ENCODE results near the gene ITPR2. TPM values are rescaled to one million over a fixed set of nuclear protein-coding genes. Genes with fewer than 3 reads are reported as not detected.

Gene ITPR2
- total and polyA plus RNA-seq, 4 donors = 4.1 to 47.0 (median 26.5) TPM

DNA sequence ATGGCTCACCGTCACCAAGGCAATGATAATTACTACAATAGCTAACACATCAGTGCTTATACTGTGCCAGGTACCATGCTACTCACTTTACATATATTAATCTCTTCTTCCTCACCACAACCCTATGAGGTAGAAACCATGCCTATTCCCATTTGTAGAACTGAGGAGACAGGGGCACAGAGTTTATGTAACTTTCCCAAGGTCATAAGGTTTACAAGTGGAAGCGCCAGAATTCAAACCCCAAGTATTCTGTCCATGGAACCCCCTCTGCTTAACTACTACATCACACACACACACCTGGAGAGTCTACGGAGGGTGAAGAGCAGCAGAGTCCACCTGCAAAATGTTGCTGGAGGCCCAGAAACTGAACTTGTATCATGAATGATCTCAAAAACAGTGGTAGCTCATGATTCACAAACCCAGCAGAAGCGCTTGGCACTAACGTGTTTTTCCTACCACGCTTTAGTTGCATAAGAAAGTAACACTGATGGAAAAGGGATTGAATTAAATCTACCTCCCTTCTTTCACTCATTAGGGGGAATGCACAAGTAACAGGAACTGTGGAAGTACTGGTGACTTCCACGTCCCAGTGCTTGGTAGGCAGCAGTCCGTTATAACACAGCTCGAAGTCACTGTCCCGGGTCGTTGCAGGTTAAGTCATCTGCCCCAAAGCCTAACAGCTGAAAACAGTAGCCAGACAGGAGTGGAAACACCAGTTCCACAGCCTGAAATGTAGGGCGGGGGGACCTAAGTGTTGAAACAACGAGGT lies 2.0 kb downstream of the ITPR2 start:
- WGBS, 2 donors = 53 to 69% methylated on average over 13 of the region's 13 CpGs
- Histone ChIP-seq H3K9ac (ENCODE audit: insufficient read depth in 1 of 2, low read length in 2 of 2) (no peak overlapping the region), H3K9me3 (ENCODE audit: control insufficient read depth in 4 of 4, insufficient read depth in 3 of 4, low read length in 3 of 4) (no peaks in the 10 kb centered on the region), H3K27ac (ENCODE audit: low read depth in 1 of 2, low read length in 1 of 2) (no peak overlapping the region), H3K4me1 (ENCODE audit: control insufficient read depth in 5 of 5, insufficient read depth in 5 of 5, low read length in 5 of 5) (peaks cover 0 to 9% (median 6%) of the 10 kb centered on the region in 5 donors), H3K27me3 (ENCODE audit: control insufficient read depth in 3 of 3, insufficient read depth in 3 of 3, low read length in 2 of 3) (no peaks in the 10 kb centered on the region), H3K36me3 (ENCODE audit: control insufficient read depth in 4 of 4, insufficient read depth in 4 of 4, low read length in 4 of 4) (no peaks in the 10 kb centered on the region), H3K4me3 (no peak overlapping the region)
- TF ChIP-seq, protein P1, sequence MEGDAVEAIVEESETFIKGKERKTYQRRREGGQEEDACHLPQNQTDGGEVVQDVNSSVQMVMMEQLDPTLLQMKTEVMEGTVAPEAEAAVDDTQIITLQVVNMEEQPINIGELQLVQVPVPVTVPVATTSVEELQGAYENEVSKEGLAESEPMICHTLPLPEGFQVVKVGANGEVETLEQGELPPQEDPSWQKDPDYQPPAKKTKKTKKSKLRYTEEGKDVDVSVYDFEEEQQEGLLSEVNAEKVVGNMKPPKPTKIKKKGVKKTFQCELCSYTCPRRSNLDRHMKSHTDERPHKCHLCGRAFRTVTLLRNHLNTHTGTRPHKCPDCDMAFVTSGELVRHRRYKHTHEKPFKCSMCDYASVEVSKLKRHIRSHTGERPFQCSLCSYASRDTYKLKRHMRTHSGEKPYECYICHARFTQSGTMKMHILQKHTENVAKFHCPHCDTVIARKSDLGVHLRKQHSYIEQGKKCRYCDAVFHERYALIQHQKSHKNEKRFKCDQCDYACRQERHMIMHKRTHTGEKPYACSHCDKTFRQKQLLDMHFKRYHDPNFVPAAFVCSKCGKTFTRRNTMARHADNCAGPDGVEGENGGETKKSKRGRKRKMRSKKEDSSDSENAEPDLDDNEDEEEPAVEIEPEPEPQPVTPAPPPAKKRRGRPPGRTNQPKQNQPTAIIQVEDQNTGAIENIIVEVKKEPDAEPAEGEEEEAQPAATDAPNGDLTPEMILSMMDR (IDR thresholded peaks at IDR 0.05; ENCODE audit: control extremely low read depth, extremely low read depth) = no peak
- no peak for ATAC-seq (ENCODE audit: insufficient read depth, low FRiP score)
- DNase-seq = no peak

DNA sequence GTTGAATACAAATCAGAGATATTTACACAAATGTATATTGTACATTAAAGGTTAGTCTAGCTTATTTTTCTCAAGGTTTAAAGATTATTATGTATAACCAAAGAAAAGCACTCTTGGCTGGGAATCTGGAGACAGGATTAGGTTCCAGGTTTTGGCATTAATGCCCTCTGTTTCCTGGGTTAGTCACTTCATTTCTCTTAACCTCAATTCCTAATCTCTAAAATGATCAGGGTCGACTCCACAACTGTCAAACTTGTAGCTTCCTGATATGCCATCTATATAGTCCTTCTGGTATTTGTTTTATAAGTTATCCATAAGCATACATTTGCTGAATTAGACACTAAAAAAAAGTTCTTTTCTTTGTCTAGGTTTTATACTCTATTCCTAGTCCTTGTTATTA lies 2.6 kb downstream of the ITPR2 start:
- Histone ChIP-seq H3K4me3 (no peak overlapping the region), H3K27ac (ENCODE audit: low read depth in 1 of 2, low read length in 1 of 2) (no peak overlapping the region), H3K36me3 (ENCODE audit: control insufficient read depth in 4 of 4, insufficient read depth in 4 of 4, low read length in 4 of 4) (no peaks in the 10 kb centered on the region), H3K27me3 (ENCODE audit: control insufficient read depth in 3 of 3, insufficient read depth in 3 of 3, low read length in 2 of 3) (no peaks in the 10 kb centered on the region), H3K9me3 (ENCODE audit: control insufficient read depth in 4 of 4, insufficient read depth in 3 of 4, low read length in 3 of 4) (no peaks in the 10 kb centered on the region), H3K9ac (ENCODE audit: insufficient read depth in 1 of 2, low read length in 2 of 2) (no peak overlapping the region), H3K4me1 (ENCODE audit: control insufficient read depth in 5 of 5, insufficient read depth in 5 of 5, low read length in 5 of 5) (peaks cover 0 to 11% (median 6%) of the 10 kb centered on the region in 5 donors)
- WGBS, 2 donors = 31 to 38% methylated on average over 1 of the region's 1 CpG
- ATAC-seq (ENCODE audit: insufficient read depth, low FRiP score) (no peak), DNase-seq (no peak)
- TF ChIP-seq, protein P1 (IDR thresholded peaks at IDR 0.05; ENCODE audit: control extremely low read depth, extremely low read depth) = no peak

DNA sequence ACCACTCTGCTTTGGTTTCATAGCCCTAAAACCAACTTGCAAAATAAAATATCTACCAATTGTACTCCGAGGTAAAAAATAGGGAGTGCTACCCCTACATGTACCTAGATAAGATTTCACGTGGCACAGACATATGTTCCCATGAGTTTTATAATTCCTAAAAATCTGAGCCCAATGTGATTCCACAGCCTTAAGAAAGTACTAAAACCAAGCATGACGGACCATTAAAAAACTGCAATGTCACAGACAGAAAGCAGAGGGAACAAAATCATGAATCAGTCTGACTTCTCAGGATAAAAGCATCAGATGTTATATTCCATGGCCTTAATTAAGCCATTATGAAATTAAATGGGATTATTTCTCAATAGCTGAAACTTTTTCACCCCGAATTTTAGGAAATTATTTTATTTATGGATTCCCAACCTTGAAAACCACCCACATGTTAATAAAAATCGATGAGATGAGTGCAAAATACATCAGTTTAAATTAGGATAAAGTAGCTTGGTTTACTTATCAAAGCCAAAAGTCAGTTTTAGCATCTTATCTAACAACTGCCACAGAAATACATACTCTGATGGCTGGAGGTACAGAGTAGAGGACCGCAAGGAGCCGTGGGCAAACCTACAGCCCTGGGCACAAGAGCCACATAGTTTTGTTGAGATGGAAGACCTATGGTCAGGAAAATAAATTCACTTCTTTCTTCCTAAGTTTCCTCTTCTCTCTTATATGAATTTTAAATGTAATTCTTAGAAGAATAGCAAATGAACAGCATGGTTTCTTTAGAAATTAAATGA lies 4.5 kb downstream of the ITPR2 start:
- peaks cover 0 to 11% (median 0%) of the 10 kb centered on the region in 5 donors for H3K4me1 ChIP-seq (ENCODE audit: control insufficient read depth in 5 of 5, insufficient read depth in 5 of 5, low read length in 5 of 5)
- TF ChIP-seq, protein P1 (IDR thresholded peaks at IDR 0.05; ENCODE audit: control extremely low read depth, extremely low read depth) = no peak
- no peak for DNase-seq
- H3K9ac ChIP-seq (ENCODE audit: insufficient read depth in 1 of 2, low read length in 2 of 2) = no peak overlapping the region
- no peak overlapping the region for H3K4me3 ChIP-seq
- no peaks in the 10 kb centered on the region for H3K9me3 ChIP-seq (ENCODE audit: control insufficient read depth in 4 of 4, insufficient read depth in 3 of 4, low read length in 3 of 4)
- H3K27me3 ChIP-seq (ENCODE audit: control insufficient read depth in 3 of 3, insufficient read depth in 3 of 3, low read length in 2 of 3) = no peaks in the 10 kb centered on the region
- no peak for ATAC-seq (ENCODE audit: insufficient read depth, low FRiP score)
- H3K27ac ChIP-seq (ENCODE audit: low read depth in 1 of 2, low read length in 1 of 2) = no peak overlapping the region
- H3K36me3 ChIP-seq (ENCODE audit: control insufficient read depth in 4 of 4, insufficient read depth in 4 of 4, low read length in 4 of 4) = no peaks in the 10 kb centered on the region
- WGBS, 2 donors = 88 to 91% methylated on average over 7 of the region's 7 CpGs
